A549 (cell line): ENCODE data around the gene MGAT5.

Source experiments
- CHD4 ChIP-seq: fragments of 200-600 bp; sonication (generic); IDR thresholded peaks from 2 replicates; pipeline ENCODE4 v1.6.1; 2016; ENCODE audit warnings: antibody characterized with exemption, mild to moderate bottlenecking, borderline replicate concordance
- CTCF ChIP-seq: fragments of >200 bp; sonication (Bioruptor Twin); formaldehyde crosslinking; IDR thresholded peaks from 3 replicates; pipeline ENCODE4 v1.5.1; 2016
- EHMT2 ChIP-seq: fragments of 200-600 bp; sonication (generic); IDR thresholded peaks from 2 replicates; pipeline ENCODE4 v1.6.1; 2016; ENCODE audit warnings: antibody characterized with exemption, low read depth, mild to moderate bottlenecking, moderate library complexity
- POLR2A ChIP-seq: IDR thresholded peaks from 2 replicates; pipeline ENCODE4 v1.6.1; 2012; ENCODE audit warnings: mild to moderate bottlenecking, low read length
- RCOR1 ChIP-seq: fragments of 150-350 bp; IDR thresholded peaks from 2 replicates; pipeline ENCODE4 v1.6.1; 2014; ENCODE audit warnings: antibody characterized with exemption, low read length, low read depth
- REST ChIP-seq: fragments of 200-600 bp; sonication (generic); IDR thresholded peaks from 2 replicates; pipeline ENCODE4 v1.6.1; 2016; ENCODE audit warnings: antibody characterized with exemption, mild to moderate bottlenecking, moderate library complexity

- no peak for TF ChIP-seq POLR2A
- no peak for TF ChIP-seq CTCF
- no peak for TF ChIP-seq CHD4
- TF ChIP-seq RCOR1: no peak
- TF ChIP-seq REST: no peak
- TF ChIP-seq EHMT2: no peak
These were observed 26.4 kb downstream of the MGAT5 start for GRCh38 chr2:134280231-134280630.
